GM18499 (cell line): Measurements from ENCODE around the gene TMED1.

ENCODE experiments used
- ATAC-seq: cut with Tn5 transposase; IDR thresholded peaks from one replicate; pipeline ENCODE4 v1.9.1; 2021; ENCODE audit warnings: moderate number of reproducible peaks; ENCODE audit not compliant: insufficient read depth, unreplicated experiment

Gene TMED1

DNA sequence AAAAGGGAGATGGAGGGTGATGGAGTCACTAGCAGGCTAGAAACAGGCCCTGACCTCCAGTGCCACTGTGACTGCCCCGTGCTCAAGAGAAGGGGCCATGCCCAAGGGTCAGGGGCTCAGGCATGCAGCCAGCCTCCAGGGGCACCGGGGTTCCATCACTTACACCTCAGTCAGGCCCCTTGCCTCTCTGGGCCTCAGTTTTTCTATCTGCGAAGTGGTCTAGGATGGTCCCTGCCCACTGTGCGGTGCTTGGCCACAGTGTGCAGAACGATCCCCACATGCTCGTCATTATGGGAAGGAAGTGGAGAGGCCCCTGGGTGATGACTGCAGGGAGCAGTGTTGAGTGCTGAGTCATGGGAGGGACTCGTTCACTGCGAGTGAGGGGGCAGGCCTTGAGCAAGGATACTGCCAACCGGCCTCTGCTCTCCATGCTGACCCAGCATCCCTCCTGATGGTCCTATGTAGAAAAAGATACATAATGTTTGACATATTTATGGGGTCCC, 23.1 kb downstream of the TMED1 start:
- no peak for ATAC-seq

DNA sequence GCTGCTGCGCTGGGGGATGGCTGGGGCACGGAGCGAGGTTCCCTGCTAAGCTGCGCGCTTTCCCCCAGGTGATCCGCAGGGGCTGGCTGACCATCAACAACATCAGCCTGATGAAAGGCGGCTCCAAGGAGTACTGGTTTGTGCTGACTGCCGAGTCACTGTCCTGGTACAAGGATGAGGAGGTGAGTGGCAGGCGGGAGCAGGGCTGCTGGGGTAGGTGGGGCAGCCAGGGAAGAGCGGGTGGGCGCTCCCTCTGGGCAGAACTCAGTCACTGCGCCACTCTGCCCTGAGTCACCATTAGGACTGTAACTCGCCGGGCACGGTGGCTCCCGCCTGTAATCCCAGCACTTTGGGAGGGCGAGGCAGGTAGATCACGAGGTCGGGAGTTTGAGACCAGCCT, 23.8 kb downstream of the TMED1 start:
- no peak for ATAC-seq

DNA sequence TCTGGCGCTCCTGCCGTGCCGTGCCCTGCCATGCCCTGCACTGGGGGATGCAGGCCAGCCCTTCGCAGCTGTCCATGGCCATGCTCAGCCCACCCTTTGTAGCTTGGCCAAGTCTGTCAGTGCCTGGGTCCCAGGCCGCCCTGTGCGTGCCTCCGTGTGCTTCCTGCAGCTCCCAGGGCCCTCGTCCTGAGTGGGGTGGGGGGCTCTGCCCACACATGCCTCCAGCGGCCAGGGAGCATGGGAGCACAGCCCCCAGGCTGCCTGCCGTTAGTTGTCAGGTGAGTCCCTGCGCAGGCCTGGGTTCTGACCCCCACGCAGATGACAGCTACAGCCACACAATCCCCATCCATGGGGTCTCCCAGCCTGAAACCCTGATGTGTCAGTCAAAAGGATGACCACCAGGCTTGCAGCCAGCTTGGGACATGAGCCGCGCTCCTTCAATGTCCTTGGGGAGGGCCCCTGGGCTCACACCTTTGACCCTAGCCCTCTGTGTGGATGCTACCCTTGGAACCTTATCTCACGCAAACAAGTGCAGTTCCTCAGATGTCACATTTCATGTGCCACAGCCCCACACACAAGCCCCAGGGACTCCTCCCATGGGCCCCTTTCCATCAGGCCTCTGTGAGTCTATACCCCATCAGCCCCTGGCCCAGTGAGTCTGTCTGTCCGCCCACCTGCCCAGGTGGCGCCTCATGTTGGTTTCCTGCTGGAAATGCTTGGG, 24.5 kb downstream of the TMED1 start:
- no peak for ATAC-seq

DNA sequence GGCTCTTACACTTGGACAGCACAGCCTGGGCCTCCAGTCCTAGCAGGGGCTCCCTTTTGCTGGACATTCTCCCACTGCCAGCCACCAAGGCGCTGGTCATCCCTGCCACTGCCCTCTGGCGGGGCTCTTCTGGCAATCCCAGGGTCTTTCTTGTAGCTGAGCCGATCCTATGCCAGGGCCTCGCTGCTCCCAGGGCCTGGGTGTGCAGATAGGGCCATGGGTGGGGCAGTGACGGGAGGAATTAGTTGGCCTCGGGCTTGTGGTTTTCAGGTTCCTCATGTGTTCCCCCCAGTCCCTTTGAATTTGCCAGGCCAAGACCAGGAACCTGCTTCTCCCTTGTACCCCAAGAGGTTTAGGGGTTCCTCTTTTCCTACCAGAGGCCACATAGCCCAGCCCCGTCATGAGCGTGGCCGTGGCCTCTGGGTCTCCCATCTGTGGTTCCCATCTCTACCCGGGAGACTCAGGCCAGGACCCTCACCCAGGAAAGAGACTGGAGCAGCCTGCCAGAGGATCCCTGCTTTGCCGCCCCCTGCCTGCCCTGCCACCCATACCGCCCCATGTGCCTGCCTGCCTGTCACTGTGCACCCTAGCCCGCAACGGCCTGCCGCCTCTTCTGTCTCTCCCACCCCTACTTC, 26.2 kb downstream of the TMED1 start:
- ATAC-seq: no peak

DNA sequence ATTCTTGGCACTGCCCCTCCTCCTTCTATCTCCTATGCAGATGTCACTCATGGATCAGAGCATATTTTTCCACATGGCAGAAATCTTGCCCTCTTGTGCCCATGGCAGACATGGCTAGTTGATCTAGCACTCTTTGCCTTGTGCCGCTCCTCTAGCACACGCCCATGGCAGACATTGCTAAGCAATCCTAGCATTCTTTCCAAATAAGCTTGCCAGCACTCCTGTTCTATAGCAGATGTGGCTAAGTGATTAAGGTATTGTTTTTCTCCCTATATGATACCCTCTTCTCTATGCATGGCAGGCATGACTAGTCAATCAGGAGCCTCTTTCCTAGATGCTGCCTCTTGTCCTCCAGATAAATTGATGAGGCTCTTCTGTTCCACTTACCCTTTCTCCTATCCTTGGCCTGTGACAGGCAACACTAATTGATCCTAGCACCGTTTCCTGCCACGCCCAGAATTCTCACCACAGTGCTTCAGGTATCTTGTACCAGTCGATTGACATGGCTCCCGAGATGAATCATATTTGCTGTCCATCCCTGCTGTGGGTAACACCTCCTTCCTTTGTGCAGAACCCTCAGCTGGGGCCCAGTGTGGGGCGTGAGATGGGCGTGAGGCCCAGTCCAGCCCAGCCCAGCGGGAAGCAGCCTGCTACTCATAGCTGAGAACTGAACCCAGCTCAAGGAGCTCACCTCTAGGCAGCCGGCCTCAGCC, 26.9 kb downstream of the TMED1 start:
- ATAC-seq: no peak

DNA sequence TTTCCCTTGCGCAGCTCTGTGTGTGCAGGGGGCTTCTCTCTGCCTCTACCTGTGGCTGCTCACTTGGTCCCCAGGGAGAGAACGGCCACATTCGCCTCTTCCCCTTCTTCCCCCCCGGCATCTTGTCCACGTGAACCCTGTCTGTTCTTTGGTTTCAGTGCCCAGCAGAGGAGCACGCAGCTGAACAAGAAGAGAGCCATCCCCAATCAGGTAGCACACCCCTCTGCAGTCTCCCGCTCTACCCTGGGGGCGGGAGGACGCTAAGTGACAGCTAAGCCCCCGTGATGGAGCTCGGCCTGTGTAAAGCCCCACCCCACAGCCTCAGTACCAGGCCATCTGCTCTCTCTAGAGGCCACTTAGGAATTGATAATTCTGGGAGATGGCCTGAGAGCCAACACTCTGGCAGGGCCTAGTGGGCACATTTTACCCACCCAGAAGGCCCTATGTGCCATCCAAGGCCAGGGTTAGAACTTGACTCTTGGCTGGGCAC, 30.2 kb downstream of the TMED1 start:
- no peak for ATAC-seq

DNA sequence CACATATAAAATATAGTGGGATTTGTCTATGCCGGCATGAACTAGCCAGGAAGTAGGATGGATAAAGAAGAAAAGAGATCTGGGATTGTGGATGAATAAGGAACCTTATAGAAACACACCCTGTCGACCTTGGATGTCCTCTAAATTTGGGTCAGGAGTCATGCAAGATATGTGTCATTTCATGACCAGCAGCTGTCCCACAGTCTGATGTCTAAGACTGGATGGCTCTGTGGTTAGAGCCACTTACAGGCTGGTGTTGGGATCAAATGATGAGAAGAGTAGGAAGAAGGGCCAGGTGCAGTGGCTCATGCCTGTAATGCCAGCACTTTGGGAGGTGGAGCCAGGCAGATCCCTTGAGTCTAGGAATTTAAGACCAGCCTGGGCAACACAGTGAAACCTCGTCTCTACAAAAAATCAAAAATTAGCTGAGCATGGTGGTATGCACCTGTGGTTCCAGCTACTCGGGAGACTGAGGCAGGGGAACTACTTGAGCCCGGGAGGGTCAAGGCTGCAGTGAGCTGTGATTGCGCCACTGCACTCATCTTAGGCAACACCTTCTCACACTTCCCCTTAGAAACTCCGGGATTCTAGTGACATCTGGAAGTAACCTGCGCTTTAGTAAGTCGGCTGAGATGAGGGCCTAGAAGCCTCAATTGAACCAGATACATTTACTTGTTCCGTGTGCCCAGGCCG, 30.8 kb downstream of the TMED1 start:
- ATAC-seq: no peak

DNA sequence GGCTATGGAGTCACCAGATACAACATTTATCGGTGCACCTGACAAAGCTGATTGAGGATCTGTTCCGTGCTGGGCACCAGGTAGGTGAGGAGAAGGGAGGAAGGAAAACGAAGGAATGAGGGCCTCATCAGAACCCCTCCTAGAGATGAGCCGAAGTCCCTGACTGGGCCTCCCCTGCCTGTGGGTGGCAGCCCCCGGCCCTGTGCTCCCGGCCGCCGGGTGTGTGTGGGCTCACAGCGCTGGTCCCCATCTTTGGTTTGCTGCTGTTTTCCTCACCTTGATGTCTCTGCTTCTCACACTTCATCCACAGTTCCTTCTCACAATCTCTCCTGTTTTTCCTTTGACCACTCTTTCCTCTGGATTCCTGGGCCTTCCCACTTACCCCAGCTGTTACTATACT, 32.8 kb downstream of the TMED1 start:
- no peak for ATAC-seq

DNA sequence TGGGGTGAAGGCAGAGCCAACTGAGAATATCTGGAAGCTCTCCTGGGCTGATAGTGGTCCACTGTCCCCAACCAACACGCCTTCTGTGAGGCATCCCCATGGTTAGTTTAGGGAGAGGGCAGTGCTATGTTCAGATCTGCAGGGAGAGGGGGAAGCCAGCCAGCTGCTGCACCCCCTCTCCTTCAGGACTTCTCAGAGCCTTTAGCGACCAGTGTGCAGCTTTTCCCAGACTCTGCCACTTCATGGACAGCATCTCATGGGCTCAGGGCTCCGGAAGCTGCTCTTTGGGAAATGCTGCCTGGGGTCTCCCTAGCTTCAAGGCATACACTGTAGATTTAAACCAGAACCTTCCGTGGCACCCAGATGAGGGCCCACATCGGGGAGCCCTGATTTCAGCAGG, 33.5 kb downstream of the TMED1 start:
- no peak for ATAC-seq

DNA sequence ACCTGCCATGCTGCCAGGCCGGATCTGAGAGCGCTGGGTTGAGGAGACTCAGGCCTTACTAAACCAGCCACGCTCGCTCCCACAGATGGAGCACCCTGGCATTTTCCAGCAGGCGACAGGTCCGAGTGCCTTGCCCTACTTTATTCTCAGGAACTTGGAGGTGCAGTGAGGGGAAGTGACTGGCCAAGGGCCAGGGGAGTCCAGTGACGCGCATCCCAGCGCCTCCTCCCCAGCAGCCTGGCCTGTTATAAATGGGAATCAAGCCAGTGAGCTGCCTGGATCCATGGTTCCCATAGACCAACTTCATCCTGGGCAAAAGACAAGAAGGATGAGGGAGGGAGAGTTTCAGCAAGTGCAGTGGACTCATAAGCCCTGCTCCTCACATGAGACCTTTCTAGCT, 35.5 kb downstream of the TMED1 start:
- no peak for ATAC-seq

DNA sequence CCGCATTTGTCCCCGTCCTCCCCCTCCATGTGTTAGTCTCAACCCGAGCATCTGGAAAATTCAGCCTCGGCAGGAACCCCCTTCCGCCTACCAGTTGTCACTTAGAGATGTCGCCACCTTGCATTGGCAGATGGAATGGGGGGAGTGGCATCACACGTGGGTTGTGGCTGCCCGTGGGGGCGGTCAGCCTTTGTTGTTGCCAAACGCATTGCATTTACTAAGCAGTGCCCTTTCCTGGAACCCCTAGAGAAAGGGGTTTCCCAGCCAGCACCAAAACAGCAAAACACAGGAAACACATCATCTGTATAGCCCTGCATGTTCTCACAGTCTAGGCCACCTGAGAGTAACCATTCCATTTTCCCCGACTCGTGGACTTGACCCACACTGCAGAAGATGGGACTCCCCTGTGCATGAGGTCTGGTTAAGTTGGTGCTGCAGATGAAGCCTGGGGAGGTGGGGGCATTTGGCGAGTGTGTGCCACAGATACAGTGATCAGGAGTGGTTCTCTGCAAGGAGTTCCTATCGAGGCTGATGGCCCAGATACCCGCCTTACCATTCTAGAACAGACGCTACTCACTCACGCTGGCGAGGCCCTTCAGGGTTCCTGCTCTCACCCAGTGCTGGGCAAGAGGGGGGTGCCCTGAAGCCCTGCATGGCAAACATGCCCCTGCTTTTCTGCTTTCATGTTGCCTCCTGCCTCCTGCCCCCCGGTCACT, 38.3 kb downstream of the TMED1 start:
- ATAC-seq: no peak

DNA sequence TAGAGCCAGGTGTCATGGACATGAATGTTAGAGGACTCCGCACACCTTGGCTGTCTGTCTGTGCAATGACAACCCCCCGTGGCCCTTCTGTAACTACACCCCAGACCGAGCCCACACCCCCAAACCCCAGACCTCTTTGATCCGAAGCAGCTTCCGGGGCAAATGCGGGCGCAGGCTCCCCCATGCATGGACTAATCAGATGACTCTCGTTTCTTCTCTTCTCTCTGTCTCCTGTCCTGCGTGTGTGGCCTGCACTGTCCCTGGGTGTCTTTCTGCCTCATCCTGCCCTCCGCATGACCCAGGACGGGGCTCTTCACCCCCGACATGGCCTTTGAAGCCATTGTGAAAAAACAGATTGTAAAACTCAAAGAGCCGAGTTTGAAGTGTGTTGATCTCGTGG, 38.9 kb downstream of the TMED1 start:
- ATAC-seq: no peak

DNA sequence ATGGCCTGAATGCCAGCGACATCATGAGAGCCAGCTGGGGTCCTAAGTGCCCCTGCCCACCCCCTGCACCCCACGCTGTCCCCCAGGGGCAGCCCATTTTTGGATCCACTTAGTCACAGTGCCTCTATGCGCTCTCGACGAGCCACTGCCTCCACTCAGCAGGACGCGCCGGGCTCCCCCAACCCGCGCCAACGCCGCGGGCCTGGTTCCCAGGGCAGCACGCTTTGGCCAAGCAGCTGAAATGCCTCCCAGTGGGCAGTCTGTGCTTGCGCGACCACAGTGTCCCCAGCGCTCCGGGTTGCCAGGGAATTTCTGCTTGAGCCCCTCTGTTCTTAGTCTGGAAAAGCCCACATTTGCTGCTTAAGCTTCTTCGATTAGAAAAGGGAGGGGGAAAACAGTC, 39.4 kb downstream of the TMED1 start:
- no peak for ATAC-seq

DNA sequence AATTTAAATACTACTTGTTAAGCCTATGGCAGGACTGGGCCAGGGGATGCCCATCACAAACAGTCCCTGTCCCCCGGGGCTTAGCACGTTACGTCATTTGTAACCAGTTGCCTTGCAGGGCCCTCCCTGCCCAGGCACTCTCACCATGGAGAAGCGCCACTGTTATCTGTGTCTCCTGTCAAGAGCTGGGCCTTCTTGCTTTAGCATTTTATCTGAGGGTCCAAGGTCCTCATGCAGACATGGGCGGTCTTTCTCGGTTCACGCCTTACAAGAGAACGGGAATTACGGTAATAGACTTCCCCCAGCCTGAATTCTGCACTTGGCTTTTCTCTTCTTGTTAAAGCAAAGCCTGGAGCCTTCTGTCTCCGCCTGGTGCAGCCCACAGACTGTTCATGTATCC, 46.1 kb downstream of the TMED1 start:
- ATAC-seq: no peak

DNA sequence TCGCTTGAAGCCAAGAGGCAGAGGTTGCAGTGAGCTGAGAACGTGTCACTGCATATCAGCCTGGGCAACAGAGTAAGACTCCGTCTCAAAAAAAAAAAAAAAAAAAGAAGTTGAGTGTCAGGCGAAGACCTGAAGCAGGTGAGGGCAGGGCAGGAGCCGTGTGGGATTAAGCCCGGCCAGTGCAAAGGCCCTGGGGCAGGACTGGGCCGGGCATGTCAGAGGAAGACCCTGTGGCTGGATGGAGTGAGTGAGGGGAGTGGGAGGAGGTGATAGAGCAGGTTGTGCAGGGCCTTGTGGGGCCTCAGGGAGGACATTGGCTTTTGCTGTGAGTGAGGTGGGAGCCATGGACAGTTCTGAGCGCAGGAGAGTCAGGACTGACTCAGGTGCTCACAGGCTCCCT, 47.9 kb downstream of the TMED1 start:
- ATAC-seq: no peak

DNA sequence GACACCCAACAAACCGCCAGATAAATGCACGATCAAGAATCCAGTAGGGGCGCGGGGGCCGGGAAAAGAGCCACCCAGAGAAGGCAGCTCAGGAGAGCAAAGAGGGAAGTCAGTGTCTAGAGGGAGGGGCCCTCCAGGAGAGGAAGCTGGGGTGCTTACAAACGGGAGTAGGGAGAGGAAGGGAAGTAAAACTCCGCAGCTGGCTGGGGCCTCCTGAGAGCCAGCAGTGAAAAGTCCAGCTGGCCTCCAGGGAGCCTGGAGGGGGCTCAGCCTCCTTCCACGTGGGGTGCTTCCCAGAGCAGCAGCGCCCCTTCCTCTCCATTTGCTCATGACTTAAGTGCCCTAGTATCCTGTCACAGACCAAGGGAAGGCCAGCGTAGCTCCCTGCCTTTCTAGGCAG, 51.8 kb downstream of the TMED1 start:
- ATAC-seq: no peak

DNA sequence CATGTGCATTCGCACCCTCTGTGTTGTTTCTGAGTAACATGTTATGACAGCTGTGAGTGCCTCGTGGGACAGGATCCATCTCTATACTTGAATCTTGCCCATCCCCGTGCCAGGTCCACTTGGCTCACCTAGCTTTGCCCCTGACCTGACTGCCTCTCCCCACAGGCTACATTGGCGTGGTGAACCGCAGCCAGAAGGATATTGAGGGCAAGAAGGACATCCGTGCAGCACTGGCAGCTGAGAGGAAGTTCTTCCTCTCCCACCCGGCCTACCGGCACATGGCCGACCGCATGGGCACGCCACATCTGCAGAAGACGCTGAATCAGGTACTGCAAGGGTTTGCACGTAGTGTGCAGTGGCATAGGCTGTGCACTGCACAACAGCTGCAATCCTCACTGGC, 53.2 kb downstream of the TMED1 start:
- no peak for ATAC-seq
